K562 (cell line): Measurements from ENCODE around the gene CRACDL. TPM values are rescaled to one million over a fixed set of nuclear protein-coding genes. Genes with fewer than 3 reads are reported as not detected.

Experiments used
- ATAC-seq: fragments of 200-7000 bp; cut with Tn5 transposase; 3 replicates; pipeline ENCODE4 v1.9.1; 2020; ENCODE audit warnings: moderate library complexity
- BruUV-seq: library from RNA; stranded (reverse); fragments of 400-500 nt; replicated peaks from 2 replicates; lab custom pipeline; 2021; lab: Mats Ljungman, UMichigan
- CTCF ChIA-PET: fragments of 300-600 bp; formaldehyde crosslinking; extraction: SDS; loops from one replicate; lab custom pipeline; 2021; ENCODE audit warnings: low intra/inter-chr PET ratio; lab: Yijun Ruan, JAX
- POLR2A ChIA-PET: fragments of 300-600, 350-650 bp; sonication (Branson Sonifier 250); formaldehyde crosslinking; extraction: SDS; loops from one replicate; lab custom pipeline; 2021; ENCODE audit warnings: antibody characterized with exemption, inconsistent platforms; lab: Yijun Ruan, JAX
- DNase-seq, 4 experiments: peaks; one replicate each; pipeline versions ENCODE4 v3.0.0 to v3.0.0-alpha.2; 2011 to 2018; ENCODE audit warnings: low spot score in 3 of 4, mixed read lengths in 3 of 4; ENCODE audit errors: extremely low read depth in 1 of 4
- FAIRE-seq: peaks from 2 replicates; lab custom pipeline; 2011; peaks lifted over from hg19 to GRCh38; lab: Jason Lieb, UNC
- H2AFZ ChIP-seq: 2 replicates; pipeline ENCODE4 v1.6.0; 2011; ENCODE audit warnings: low read depth, low read length, control low read depth, inconsistent platforms
- H3K27ac ChIP-seq: fragments of 200-600 bp; 3 replicates; pipeline ENCODE4 v1.8.0; 2011; ENCODE audit warnings: low read depth, mild to moderate bottlenecking, control low read depth, inconsistent platforms, low read length, moderate library complexity, mixed read lengths; ENCODE audit errors: extremely low read depth
- H3K27me3 ChIP-seq, 2 experiments: fragments of 300-600 bp in 1 of 2; 2 replicates in 1 of 2; 3 replicates in 1 of 2; pipeline versions ENCODE4 v1.6.0 to v1.8.0; 2011; ENCODE audit warnings: inconsistent platforms in 2 of 2, low read length in 2 of 2, mild to moderate bottlenecking in 1 of 2, mixed read lengths in 1 of 2, moderate library complexity in 1 of 2; ENCODE audit not compliant: control insufficient read depth in 2 of 2, insufficient read depth in 2 of 2
- H3K36me3 ChIP-seq: fragments of 300-600 bp; 3 replicates; pipeline ENCODE4 v1.8.0; 2011; ENCODE audit warnings: mild to moderate bottlenecking, low read length, inconsistent platforms; ENCODE audit not compliant: control insufficient read depth, insufficient read depth
- H3K4me1 ChIP-seq, 2 experiments: fragments of 200-600 bp in 1 of 2; replicated peaks in 1 of 2; 2 replicates in 1 of 2; 3 replicates in 1 of 2; pipeline versions ENCODE4 v1.5.1 to v1.8.0; 2011; ENCODE audit warnings: inconsistent platforms in 2 of 2, low read length in 2 of 2, mild to moderate bottlenecking in 1 of 2, mixed read lengths in 1 of 2, moderate library complexity in 1 of 2; ENCODE audit not compliant: control insufficient read depth in 2 of 2, insufficient read depth in 2 of 2
- H3K4me2 ChIP-seq: 2 replicates; pipeline ENCODE4 v1.6.1; 2011; ENCODE audit warnings: low read length, control low read depth, inconsistent platforms, mixed read lengths; ENCODE audit not compliant: insufficient read depth
- H3K4me3 ChIP-seq: fragments of 200-600 bp; sonication (generic), shearing (Covaris generic); 2 replicates; pipeline ENCODE4 v1.5.1; 2016; ENCODE audit warnings: control low read depth, inconsistent platforms
- H3K79me2 ChIP-seq: fragments of 200-600 bp; 3 replicates; pipeline ENCODE4 v1.8.0; 2011; ENCODE audit warnings: low read length, inconsistent platforms; ENCODE audit not compliant: control insufficient read depth, insufficient read depth
- H3K9ac ChIP-seq, 2 experiments: 2 replicates each; pipeline versions ENCODE4 v1.6.0 to v1.6.1; 2011; ENCODE audit warnings: low read depth in 2 of 2, low read length in 2 of 2, control low read depth in 1 of 2, inconsistent platforms in 1 of 2, mild to moderate bottlenecking in 1 of 2, mixed read lengths in 1 of 2; ENCODE audit not compliant: insufficient read depth in 1 of 2
- H3K9me1 ChIP-seq: one replicate; pipeline ENCODE4 v1.6.0; 2011; ENCODE audit warnings: inconsistent platforms, mild to moderate bottlenecking, low read length, moderate library complexity; ENCODE audit not compliant: control insufficient read depth, insufficient read depth
- H3K9me3 ChIP-seq: replicated peaks from 2 replicates; pipeline ENCODE4 v1.5.1; 2011; ENCODE audit warnings: low read depth, low read length, inconsistent platforms; ENCODE audit not compliant: control insufficient read depth, insufficient read depth
- H4K20me1 ChIP-seq: replicated peaks from 2 replicates; pipeline ENCODE4 v1.6.1; 2011; ENCODE audit warnings: low read length, inconsistent platforms, mixed read lengths; ENCODE audit not compliant: control insufficient read depth, insufficient read depth
- CC2D1A ChIP-seq: fragments of 450-650 bp; IDR thresholded peaks from 2 replicates; pipeline ENCODE4 v1.6.1; 2017; ENCODE audit warnings: mild to moderate bottlenecking
- CREM ChIP-seq: IDR thresholded peaks from 2 replicates; pipeline ENCODE4 v1.6.1; 2014; ENCODE audit warnings: antibody characterized with exemption, low read depth
- HDAC3 ChIP-seq: fragments of 450-650 bp; IDR thresholded peaks from 2 replicates; pipeline ENCODE4 v1.6.1; 2018; ENCODE audit warnings: borderline replicate concordance, mild to moderate bottlenecking, moderate library complexity; ENCODE audit not compliant: partially characterized antibody
- IFI16 ChIP-seq: fragments of 250-450 bp; sonication (Bioruptor Pico); IDR thresholded peaks from 2 replicates; pipeline ENCODE4 v2.1.2; 2022; ENCODE audit warnings: mild to moderate bottlenecking, inconsistent platforms
- NFIX ChIP-seq: fragments of 250-450 bp; sonication (Bioruptor Pico); IDR thresholded peaks from 2 replicates; pipeline ENCODE4 v1.4.0; 2020; ENCODE audit warnings: low read depth, mild to moderate bottlenecking, moderate library complexity
- PHTF2 ChIP-seq: fragments of 250-450 bp; sonication (Bioruptor Pico); IDR thresholded peaks from 2 replicates; pipeline ENCODE4 v1.5.0; 2021; ENCODE audit warnings: mild to moderate bottlenecking
- TEAD2 ChIP-seq: fragments of 450-650 bp; IDR thresholded peaks from 2 replicates; pipeline ENCODE4 v1.6.1; 2016; ENCODE audit warnings: missing genetic modification characterization, control low read depth, missing compliant biosample characterization
- ZFX ChIP-seq: sonication (generic); formaldehyde crosslinking; IDR thresholded peaks from 2 replicates; pipeline ENCODE4 v1.8.0; 2022; ENCODE audit warnings: mild to moderate bottlenecking, missing genetic modification reagents, moderate library complexity
- WGBS: fragments of 100-300 bp; shearing (Covaris generic); methylation state at CpG from one replicate; pipeline ENCODE4 v1.1.6; 2016; ENCODE audit warnings: low coverage, mixed read lengths; ENCODE audit not compliant: insufficient coverage; ENCODE audit errors: missing lambda C conversion rate; 5-methylcytosine and 5-hydroxymethylcytosine counted together
- in situ Hi-C: fragments of 300-500 bp; cut with MboI; formaldehyde crosslinking; loops from 4 replicates; pipeline ENCODE4 v1.15.0; 2018; ENCODE audit warnings: inconsistent platforms, mixed read lengths
- intact Hi-C: fragments of 100-400 bp; cut with micrococcal nuclease; formaldehyde crosslinking; loops from 2 replicates; pipeline ENCODE4 v1.14.2; 2022
- polyA plus RNA-seq, 8 experiments: library from polyadenylated mRNA; depleted of rRNA in 4 of 8; stranded (reverse) in 5 of 8; unstranded in 3 of 8; fragments of >200 nt; fragmentation: Nextera tagmentation in 2 of 8; fragmentation: Illumina TruSeq in 1 of 8; extraction: Ambion mirVana in 2 of 8; extraction: Trizol in 1 of 8; gene quantifications; 2 replicates each; pipeline versions ENCODE4 v1.2.1 to v1.2.3, GENCODE V29; 2011 to 2014; ENCODE audit warnings: inconsistent platforms in 1 of 8, missing spikeins in 1 of 8
- total RNA-seq, 7 experiments: library from RNA; depleted of rRNA in 6 of 7; stranded (reverse); fragments of >200 nt in 6 of 7; fragmentation: Illumina TruSeq in 2 of 7; extraction: Trizol in 2 of 7; gene quantifications; 2 replicates each; pipeline versions ENCODE4 v1.2.1 to v1.2.3, GENCODE V29; 2011 to 2021; ENCODE audit warnings: low replicate concordance in 1 of 7
- TF ChIP-seq, protein P1 (sequence below): fragments of 250-450 bp; sonication (Bioruptor Pico); IDR thresholded peaks from 2 replicates; pipeline ENCODE4 v1.8.0; 2021; ENCODE audit warnings: mild to moderate bottlenecking, moderate library complexity

CRACDL gene
- total and polyA plus RNA-seq, 9 of the 15 experiments (the other 6 are each of a cell fraction or from before 2014, with no cell fraction given): not detected

GRCh38 chr2:98804265-98804650 is 131.8 kb downstream of the CRACDL start:
- no TSS peak for BruUV-seq
- Histone ChIP-seq H4K20me1 (0 out of 2 replicates have a peak, but pooled peaks cover 3% of the 10 kb centered on the region), H2AFZ (no peak overlapping the region), H3K9ac (no peak overlapping the region), H3K27ac (no peak overlapping the region), H3K4me1 (peaks cover 0 to 4% of the 10 kb centered on the region in 2 experiments; a peak in 2 of 5 replicates), H3K4me3 (no peak overlapping the region), H3K36me3 (no peaks in the 10 kb centered on the region), H3K27me3 (peaks cover 7 to 57% of the 10 kb centered on the region in 2 experiments; a peak in 4 of 5 replicates), H3K79me2 (no peaks in the 10 kb centered on the region), H3K9me1 (no peaks in the 10 kb centered on the region), H3K9me3 (no peaks in the 10 kb centered on the region), H3K4me2 (no peak overlapping the region)
- POLR2A ChIA-PET: interaction anchor here (0.6 to 2.0 kb wide), 3 partner anchors 12 to 23 kb away, joined by 3 to 5 read pairs (median 4); no protein-coding TSS in a partner anchor
- CTCF ChIA-PET: no interaction called here
- no peak for DNase-seq
- no peak for FAIRE-seq
- intact Hi-C loops (no loop called here), in situ Hi-C loops (no loop called here)
- 16% methylated on average over 8 of the region's 8 CpGs for WGBS
- TF ChIP-seq CC2D1A (no peak), IFI16 (CRISPR knock-in tag) (no peak), ZFX (no peak), HDAC3 (no peak), PHTF2 (CRISPR knock-in tag) (no peak), NFIX (CRISPR knock-in tag) (no peak), TEAD2 (tag) (no peak), CREM (no peak)
- TF ChIP-seq, protein P1, sequence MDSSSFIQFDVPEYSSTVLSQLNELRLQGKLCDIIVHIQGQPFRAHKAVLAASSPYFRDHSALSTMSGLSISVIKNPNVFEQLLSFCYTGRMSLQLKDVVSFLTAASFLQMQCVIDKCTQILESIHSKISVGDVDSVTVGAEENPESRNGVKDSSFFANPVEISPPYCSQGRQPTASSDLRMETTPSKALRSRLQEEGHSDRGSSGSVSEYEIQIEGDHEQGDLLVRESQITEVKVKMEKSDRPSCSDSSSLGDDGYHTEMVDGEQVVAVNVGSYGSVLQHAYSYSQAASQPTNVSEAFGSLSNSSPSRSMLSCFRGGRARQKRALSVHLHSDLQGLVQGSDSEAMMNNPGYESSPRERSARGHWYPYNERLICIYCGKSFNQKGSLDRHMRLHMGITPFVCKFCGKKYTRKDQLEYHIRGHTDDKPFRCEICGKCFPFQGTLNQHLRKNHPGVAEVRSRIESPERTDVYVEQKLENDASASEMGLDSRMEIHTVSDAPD (CRISPR knock-in tag): no peak
- ATAC-seq: no peak
